Endothelial cell of umbilical vein (primary cell): ENCODE measurements around the gene MAGI1. TPM values are rescaled to one million over a fixed set of nuclear protein-coding genes. Genes with fewer than 3 reads are reported as not detected.

Experiments
- BruUV-seq: library from RNA; stranded (reverse); fragments of 400-500 nt; replicated peaks from 2 replicates; lab custom pipeline; 2021; lab: Mats Ljungman, UMichigan
- CTCF ChIA-PET: fragments of 300-600, 350-600 bp; sonication (Branson Sonifier 250); formaldehyde crosslinking; loops from one replicate; lab custom pipeline; 2021; ENCODE audit warnings: antibody characterized with exemption, inconsistent platforms; lab: Charles Lee
- POLR2A ChIA-PET: fragments of 300-600, 350-600 bp; sonication (Branson Sonifier 250); formaldehyde crosslinking; loops from one replicate; lab custom pipeline; 2021; ENCODE audit warnings: antibody characterized with exemption, inconsistent platforms; lab: Charles Lee
- DNase-seq: peaks from one replicate; pipeline ENCODE4 v3.0.0-alpha.2; 2011; ENCODE audit warnings: low read depth, low spot score
- FAIRE-seq: peaks from 2 replicates; lab custom pipeline; 2011; peaks lifted over from hg19 to GRCh38; lab: Jason Lieb, UNC
- H2AFZ ChIP-seq: 2 replicates; pipeline ENCODE4 v1.6.0; 2012; ENCODE audit warnings: low read depth, low read length, control low read depth, inconsistent platforms
- H3K27ac ChIP-seq: 2 replicates; pipeline ENCODE4 v1.5.1; 2011; ENCODE audit warnings: low read depth, mild to moderate bottlenecking, control low read depth, low read length, moderate library complexity; ENCODE audit not compliant: insufficient read depth
- H3K27me3 ChIP-seq, 2 experiments: 2 replicates each; pipeline versions ENCODE4 v1.6.0 to v1.6.1; 2011; ENCODE audit warnings: low read length in 2 of 2, mixed read lengths in 1 of 2; ENCODE audit not compliant: control insufficient read depth in 2 of 2, insufficient read depth in 2 of 2
- H3K36me3 ChIP-seq, 2 experiments: 2 replicates in 1 of 2; 3 replicates in 1 of 2; pipeline ENCODE4 v1.5.1; 2011; ENCODE audit warnings: low read length in 2 of 2, mild to moderate bottlenecking in 1 of 2, moderate library complexity in 1 of 2; ENCODE audit not compliant: control insufficient read depth in 2 of 2, insufficient read depth in 2 of 2; ENCODE audit errors: extremely low read depth in 1 of 2
- H3K4me1 ChIP-seq: 3 replicates; pipeline ENCODE4 v1.5.1; 2011; ENCODE audit warnings: mild to moderate bottlenecking, low read length; ENCODE audit not compliant: control insufficient read depth, insufficient read depth; ENCODE audit errors: extremely low read depth
- H3K4me2 ChIP-seq: 2 replicates; pipeline ENCODE4 v1.6.1; 2011; ENCODE audit warnings: low read length, control low read depth, mixed read lengths; ENCODE audit not compliant: insufficient read depth
- H3K4me3 ChIP-seq, 3 experiments: fragments of 200-600 bp in 1 of 3; sonication (generic), shearing (Covaris generic) in 1 of 3; replicated peaks in 1 of 3; 2 replicates each; pipeline ENCODE4 v1.5.1; 2011 to 2016; ENCODE audit warnings: control low read depth in 3 of 3, low read length in 3 of 3, mild to moderate bottlenecking in 2 of 3, inconsistent platforms in 1 of 3, low read depth in 1 of 3, moderate library complexity in 1 of 3; ENCODE audit not compliant: insufficient read depth in 1 of 3
- H3K79me2 ChIP-seq: 2 replicates; pipeline ENCODE4 v1.6.0; 2012; ENCODE audit warnings: low read length, inconsistent platforms; ENCODE audit not compliant: control insufficient read depth, insufficient read depth
- H3K9ac ChIP-seq: replicated peaks from 2 replicates; pipeline ENCODE3; 2011; ENCODE audit warnings: low read length, control low read depth; ENCODE audit not compliant: insufficient read depth; ENCODE audit errors: extremely low read depth
- H3K9me1 ChIP-seq: replicated peaks from 3 replicates; pipeline ENCODE4 v1.6.0; 2011; ENCODE audit warnings: mild to moderate bottlenecking, low read length; ENCODE audit not compliant: control insufficient read depth, insufficient read depth; ENCODE audit errors: extremely low read depth
- H3K9me3 ChIP-seq: replicated peaks from 2 replicates; pipeline ENCODE4 v1.5.1; 2012; ENCODE audit warnings: low read length, inconsistent platforms; ENCODE audit not compliant: control insufficient read depth, insufficient read depth
- H4K20me1 ChIP-seq: replicated peaks from 2 replicates; pipeline ENCODE3; 2011; ENCODE audit warnings: mild to moderate bottlenecking, low read length; ENCODE audit not compliant: control insufficient read depth, insufficient read depth; ENCODE audit errors: extremely low read depth
- CTCF ChIP-seq, 2 donors: IDR thresholded peaks; 1 replicate in 1 of 2; 2 replicates in 1 of 2; pipeline ENCODE4 v1.5.1; 2011; ENCODE audit warnings: low read length in 2 of 2, mild to moderate bottlenecking in 2 of 2, moderate library complexity in 2 of 2, control low read depth in 1 of 2, inconsistent platforms in 1 of 2, low read depth in 1 of 2; ENCODE audit not compliant: insufficient read depth in 1 of 2; ENCODE audit errors: extremely low read depth in 1 of 2
- EZH2 ChIP-seq: IDR thresholded peaks from 2 replicates; pipeline ENCODE4 v1.6.1; 2012; ENCODE audit warnings: borderline replicate concordance, low read depth, mild to moderate bottlenecking, moderate library complexity, low read length, inconsistent platforms; ENCODE audit not compliant: severe bottlenecking
- FOS ChIP-seq: IDR thresholded peaks from 2 replicates; pipeline ENCODE4 v1.6.1; 2011; ENCODE audit warnings: mild to moderate bottlenecking, low read length, moderate library complexity, borderline replicate concordance; ENCODE audit not compliant: insufficient read depth
- GATA2 ChIP-seq: IDR thresholded peaks from 2 replicates; pipeline ENCODE4 v1.7.0; 2011; ENCODE audit warnings: low read depth, mild to moderate bottlenecking, moderate library complexity, mixed read lengths, low read length; ENCODE audit not compliant: insufficient read length, insufficient read depth
- JUN ChIP-seq: IDR thresholded peaks from 2 replicates; pipeline ENCODE4 v1.6.1; 2011; ENCODE audit warnings: borderline replicate concordance, low read depth; ENCODE audit not compliant: insufficient read length, insufficient read depth
- MAX ChIP-seq: IDR thresholded peaks from 2 replicates; pipeline ENCODE4 v1.6.1; 2011; ENCODE audit not compliant: insufficient read depth, insufficient read length
- MYC ChIP-seq: IDR thresholded peaks from one replicate; pipeline ENCODE4 v1.6.1; 2011; ENCODE audit warnings: mild to moderate bottlenecking, low read depth, low read length
- POLR2A ChIP-seq: IDR thresholded peaks from 2 replicates; pipeline ENCODE4 v1.6.1; 2012; ENCODE audit warnings: low read depth, mild to moderate bottlenecking, control low read depth, low read length
- POLR2AphosphoS5 ChIP-seq: IDR thresholded peaks from 2 replicates; pipeline ENCODE4 v1.6.1; 2012; ENCODE audit warnings: low read depth, mild to moderate bottlenecking, control low read depth, low read length, moderate library complexity; ENCODE audit not compliant: insufficient read depth
- dilution Hi-C: fragments of 300-500 bp; cut with MboI; formaldehyde crosslinking; loops from one replicate; pipeline ENCODE4 v1.15.0; 2019; ENCODE audit warnings: low sequenced_read_pairs; ENCODE audit not compliant: extremely low pct_ligation_motif_present
- intact Hi-C: fragments of 100-400 bp; cut with micrococcal nuclease; formaldehyde crosslinking; loops from one replicate; pipeline ENCODE4 v1.10.0; 2022
- polyA plus RNA-seq, 4 experiments: library from polyadenylated mRNA; depleted of rRNA in 3 of 4; stranded (reverse) in 3 of 4; unstranded in 1 of 4; fragments of >200 nt; gene quantifications; 2 replicates each; pipeline versions ENCODE4 v1.2.1 to v1.2.3, GENCODE V29; 2011 to 2012; ENCODE audit warnings: missing spikeins in 1 of 4
- total RNA-seq: library from RNA; stranded (reverse); gene quantifications from 2 replicates; pipeline ENCODE4 v1.2.3, GENCODE V29; 2021

The MAGI1 gene
- total and polyA plus RNA-seq, 2 donors (not counting 3 experiments of a cell fraction or from before 2014, with no cell fraction given) = 10.1 to 47.9 TPM

GRCh38 chr3:65745306-65745705 is 293.4 kb downstream of the MAGI1 start:
- Histone ChIP-seq H3K4me2 (no peak overlapping the region), H3K4me1 (no peaks in the 10 kb centered on the region), H3K9me3 (no peaks in the 10 kb centered on the region), H3K9me1 (no peaks in the 10 kb centered on the region), H3K27me3 (no peaks in the 10 kb centered on the region), H4K20me1 (no peaks in the 10 kb centered on the region), H3K79me2 (no peaks in the 10 kb centered on the region), H3K27ac (no peak overlapping the region), H2AFZ (no peak overlapping the region), H3K9ac (no peak overlapping the region), H3K36me3 (no peaks in the 10 kb centered on the region), H3K4me3 (no peak overlapping the region)
- DNase-seq (no peak), FAIRE-seq (no peak)
- intact Hi-C loops (no loop called here), dilution Hi-C loops (no loop called here)
- POLR2A ChIA-PET = no interaction called here
- BruUV-seq = no TSS peak
- TF ChIP-seq CTCF (IDR thresholded peaks at IDR 0.05; ENCODE audit: extremely low read depth in 1 of 2, insufficient read depth in 1 of 2, low read depth in 1 of 2, low read length in 2 of 2) (no peak), MYC (no peak), GATA2 (no peak), POLR2AphosphoS5 (no peak), FOS (no peak), POLR2A (no peak), EZH2 (no peak), MAX (no peak), JUN (no peak)
- CTCF ChIA-PET = no interaction called here
